Fibroblast of mammary gland (primary cell): ENCODE data around the gene PALD1.

Experiments
- DNase-seq: peaks from one replicate; pipeline ENCODE4 v3.0.0-alpha.2; 2010; ENCODE audit warnings: low read depth
- H3K4me3 ChIP-seq: 2 replicates; pipeline ENCODE4 v1.5.1; 2011; ENCODE audit warnings: low read depth, mild to moderate bottlenecking, low read length, moderate library complexity; ENCODE audit not compliant: control insufficient read depth
- CTCF ChIP-seq: conservative IDR thresholded peaks from 2 replicates; pipeline ENCODE4 v1.5.1; 2011; ENCODE audit warnings: low read depth, low read length, inconsistent platforms; ENCODE audit not compliant: control insufficient read depth, insufficient read depth

The PALD1 gene

GRCh38 chr10:70537398-70538194, 59.0 kb downstream of the PALD1 start:
- DNase-seq, result no peak
- no peak overlapping the region for H3K4me3 ChIP-seq
- TF ChIP-seq CTCF, result peak; percentile 26

GRCh38 chr10:70538195-70538520, 59.6 kb downstream of the PALD1 start:
- no peak overlapping the region for H3K4me3 ChIP-seq
- TF ChIP-seq CTCF, result no peak
- no peak for DNase-seq

GRCh38 chr10:70538731-70539338, 60.3 kb downstream of the PALD1 start:
- no peak overlapping the region for H3K4me3 ChIP-seq
- no peak for DNase-seq
- no peak for TF ChIP-seq CTCF

GRCh38 chr10:70539471-70539870, 60.9 kb downstream of the PALD1 start:
- no peak overlapping the region for H3K4me3 ChIP-seq
- TF ChIP-seq CTCF, result no peak
- DNase-seq, result no peak

- TF ChIP-seq CTCF, result peak; percentile 64
- H3K4me3 ChIP-seq, result no peak overlapping the region
- no peak for DNase-seq
Observed at GRCh38 chr10:70540089-70540788, 61.7 kb downstream of the PALD1 start.

GRCh38 chr10:70540789-70541360, 62.3 kb downstream of the PALD1 start:
- no peak for DNase-seq
- TF ChIP-seq CTCF, result no peak

More at GRCh38 chr10:70540789-70541360, 62.3 kb downstream of the PALD1 start:
- no peak overlapping the region for H3K4me3 ChIP-seq
